Fibroblast of skin of abdomen (primary cell): ENCODE results near the gene VEPH1.

Source experiments
- DNase-seq: peaks from one replicate; pipeline ENCODE4 v3.0.0-alpha.2; 2013

The VEPH1 gene

GRCh38 chr3:157472648-157473047 is 30.6 kb downstream of the VEPH1 start:
- DNase-seq = no peak

GRCh38 chr3:157471064-157471463 is 32.2 kb downstream of the VEPH1 start:
- DNase-seq = no peak

GRCh38 chr3:157469561-157470294 is 33.5 kb downstream of the VEPH1 start:
- no peak for DNase-seq

- DNase-seq = no peak
Measured at GRCh38 chr3:157467200-157467599, 36.0 kb downstream of the VEPH1 start.

GRCh38 chr3:157465741-157466140 is 37.5 kb downstream of the VEPH1 start:
- no peak for DNase-seq

GRCh38 chr3:157464321-157464720 is 38.9 kb downstream of the VEPH1 start:
- DNase-seq = no peak

- DNase-seq = no peak
Measured at GRCh38 chr3:157463816-157464215, 39.4 kb downstream of the VEPH1 start.

- DNase-seq = peak; percentile 91
Measured at GRCh38 chr3:157460253-157460652, 43.0 kb downstream of the VEPH1 start.

GRCh38 chr3:157459706-157460105 is 43.5 kb downstream of the VEPH1 start:
- no peak for DNase-seq

GRCh38 chr3:157453824-157454223 is 49.4 kb downstream of the VEPH1 start:
- no peak for DNase-seq

- DNase-seq = no peak
Measured at GRCh38 chr3:157452097-157452496, 51.1 kb downstream of the VEPH1 start.

GRCh38 chr3:157447026-157447694 is 56.1 kb downstream of the VEPH1 start:
- peak; percentile 68 for DNase-seq

- DNase-seq = peak; percentile 68
Measured at GRCh38 chr3:157445857-157446256, 57.4 kb downstream of the VEPH1 start.

- no peak for DNase-seq
Measured at GRCh38 chr3:157444797-157445184, 58.4 kb downstream of the VEPH1 start.

- DNase-seq = peak; percentile 67
Measured at GRCh38 chr3:157443905-157444796, 59.1 kb downstream of the VEPH1 start.

- no peak for DNase-seq
Measured at GRCh38 chr3:157442729-157443128, 60.5 kb downstream of the VEPH1 start.

- DNase-seq = no peak
Measured at GRCh38 chr3:157441102-157441624, 62.1 kb downstream of the VEPH1 start.

- no peak for DNase-seq
Measured at GRCh38 chr3:157438194-157438730, 65.0 kb downstream of the VEPH1 start.

GRCh38 chr3:157436583-157437291 is 66.5 kb downstream of the VEPH1 start, which contains the start of gene PTX3:
TSS of gene PTX3 (plus strand) at chr3:157436850. CDS start at chr3:157436934, 84 bp downstream.
- DNase-seq = peak; percentile 93

GRCh38 chr3:157429708-157430107 is 73.5 kb downstream of the VEPH1 start:
- DNase-seq = no peak

GRCh38 chr3:157428853-157429252 is 74.4 kb downstream of the VEPH1 start:
- peak; percentile 63 for DNase-seq

GRCh38 chr3:157427901-157428300 is 75.3 kb downstream of the VEPH1 start:
- DNase-seq = no peak
